Measurements from ENCODE around the gene NUP93.

NUP93 gene

GRCh38 chr16:56729735-56730662, at the start of gene NUP93:
TSS of gene NUP93 (plus strand) at chr16:56730129. CDS start at chr16:56748248, 18,119 bp downstream.
- peak; percentile 74 to 79 for DNase-seq (ENCODE audit: low read depth in 2 of 2)

GRCh38 chr16:56681939-56682702, 47.8 kb upstream of the NUP93 start, which contains the start of gene MT1X:
TSS of gene MT1X (plus strand) at chr16:56682470. CDS start at chr16:56682541, 71 bp downstream.
- peak; percentile 76 to 87 for DNase-seq (ENCODE audit: low read depth in 2 of 2)

- DNase-seq (ENCODE audit: low read depth in 2 of 2): no peak
Measured at GRCh38 chr16:56682703-56683397, 47.1 kb upstream of the NUP93 start.

- DNase-seq (ENCODE audit: low read depth in 2 of 2): no peak
Measured at GRCh38 chr16:56683424-56684172, 46.3 kb upstream of the NUP93 start.

GRCh38 chr16:56684256-56684925, 45.5 kb upstream of the NUP93 start:
- DNase-seq (ENCODE audit: low read depth in 2 of 2): no peak

- DNase-seq (ENCODE audit: low read depth in 2 of 2): no peak
Measured at GRCh38 chr16:56684926-56685590, 44.9 kb upstream of the NUP93 start.

- no peak for DNase-seq (ENCODE audit: low read depth in 2 of 2)
Measured at GRCh38 chr16:56686758-56687157, 43.2 kb upstream of the NUP93 start.

GRCh38 chr16:56688762-56689161, 41.2 kb upstream of the NUP93 start:
- no peak for DNase-seq (ENCODE audit: low read depth in 2 of 2)

GRCh38 chr16:56689171-56689570, 40.8 kb upstream of the NUP93 start:
- DNase-seq (ENCODE audit: low read depth in 2 of 2): no peak

GRCh38 chr16:56690420-56691122, 39.4 kb upstream of the NUP93 start:
- DNase-seq (ENCODE audit: low read depth in 2 of 2): no peak

GRCh38 chr16:56691885-56692284, 38.0 kb upstream of the NUP93 start:
- no peak for DNase-seq (ENCODE audit: low read depth in 2 of 2)

GRCh38 chr16:56695246-56695645, 34.7 kb upstream of the NUP93 start:
- no peak for DNase-seq (ENCODE audit: low read depth in 2 of 2)

GRCh38 chr16:56697456-56698155, 32.3 kb upstream of the NUP93 start:
- no peak for DNase-seq (ENCODE audit: low read depth in 2 of 2)

GRCh38 chr16:56700195-56700594, 29.7 kb upstream of the NUP93 start:
- DNase-seq (ENCODE audit: low read depth in 2 of 2): no peak

GRCh38 chr16:56700631-56701030, 29.3 kb upstream of the NUP93 start:
- no peak for DNase-seq (ENCODE audit: low read depth in 2 of 2)

- no peak for DNase-seq (ENCODE audit: low read depth in 2 of 2)
Measured at GRCh38 chr16:56701534-56701933, 28.4 kb upstream of the NUP93 start.

GRCh38 chr16:56702836-56703235, 27.1 kb upstream of the NUP93 start:
- DNase-seq (ENCODE audit: low read depth in 2 of 2): no peak

GRCh38 chr16:56708525-56709442, 21.1 kb upstream of the NUP93 start:
- no peak for DNase-seq (ENCODE audit: low read depth in 2 of 2)
